ENCODE data around the gene TRDN.

GRCh38 chr6:123332070-123332469 lies 304.7 kb downstream of the TRDN start:
- TF ChIP-seq CTCF (IDR thresholded peaks at IDR 0.05; ENCODE audit: poor library complexity), result no peak
- TF ChIP-seq EZH2 (IDR thresholded peaks at IDR 0.05; ENCODE audit: borderline replicate concordance), result no peak
- TF ChIP-seq EZH2phosphoT487 (IDR thresholded peaks at IDR 0.05; ENCODE audit: low read depth, severe bottlenecking, unreplicated experiment), result no peak
